Stimulated activated naive CD8-positive, alpha-beta T cell treated with anti-CD3 and anti-CD28 coated beads, Interleukin-15, amount 100 ng/mL, for 72 hours (primary cell): ENCODE measurements around the gene VPS13C.
A peak's percentile ranks its signal among the peaks of the same experiment; 100 is the strongest.

Experiments used
- ATAC-seq: fragments of 150-1000 bp; cut with Tn5 transposase; 2 replicates; pipeline ENCODE4 v1.10.0; 2021; ENCODE audit warnings: mild to moderate bottlenecking, moderate library complexity
- DNase-seq, 2 donors: peaks; one replicate each; pipeline ENCODE4 v3.0.0; 2021 to 2022
- H3K27ac Mint-ChIP-seq, 2 donors: one replicate each; pipeline ENCODE4 v1.8.0; 2022; ENCODE audit warnings: mild to moderate bottlenecking in 2 of 2, mixed read lengths in 2 of 2, moderate library complexity in 2 of 2
- H3K27me3 Mint-ChIP-seq: one replicate; pipeline ENCODE4 v1.8.0; 2022; ENCODE audit warnings: mixed read lengths
- H3K4me1 Mint-ChIP-seq: one replicate; pipeline ENCODE4 v1.8.0; 2022; ENCODE audit warnings: mild to moderate bottlenecking, mixed read lengths
- H3K4me3 Mint-ChIP-seq, 2 donors: one replicate each; pipeline ENCODE4 v1.8.0; 2022; ENCODE audit warnings: mild to moderate bottlenecking in 2 of 2, mixed read lengths in 2 of 2, moderate library complexity in 1 of 2
- H3K9me3 Mint-ChIP-seq, 2 donors: one replicate each; pipeline ENCODE4 v1.8.0; 2022; ENCODE audit warnings: mixed read lengths in 2 of 2

VPS13C gene

DNA sequence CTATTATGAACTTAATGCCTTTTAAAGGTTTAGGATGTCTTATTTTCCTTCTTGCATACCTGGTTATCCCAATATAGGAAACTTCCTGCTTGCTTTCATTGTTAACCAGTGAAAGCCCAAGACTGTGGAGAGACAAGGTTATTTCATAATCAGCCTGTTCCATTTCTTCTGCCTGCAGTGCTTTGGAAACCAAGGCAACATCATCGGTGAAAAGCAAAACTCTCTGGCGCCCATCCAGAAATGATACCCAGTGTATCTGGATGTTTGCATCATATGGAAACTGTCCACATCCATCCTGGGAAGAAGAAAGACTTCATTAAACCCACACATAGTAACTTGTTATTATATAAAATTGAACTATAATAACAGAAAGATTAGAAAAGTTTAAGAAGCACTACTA, 170.1 kb downstream of the VPS13C start:
- no peak overlapping the region for H3K4me3 Mint-ChIP-seq
- H3K9me3 Mint-ChIP-seq, result peaks cover 17 to 25% of the 10 kb centered on the region in 2 donors
- DNase-seq, result no peak
- H3K27ac Mint-ChIP-seq, result no peak overlapping the region
- no peaks in the 10 kb centered on the region for H3K27me3 Mint-ChIP-seq
- ATAC-seq, result no peak
- peaks cover 12% of the 10 kb centered on the region for H3K4me1 Mint-ChIP-seq

DNA sequence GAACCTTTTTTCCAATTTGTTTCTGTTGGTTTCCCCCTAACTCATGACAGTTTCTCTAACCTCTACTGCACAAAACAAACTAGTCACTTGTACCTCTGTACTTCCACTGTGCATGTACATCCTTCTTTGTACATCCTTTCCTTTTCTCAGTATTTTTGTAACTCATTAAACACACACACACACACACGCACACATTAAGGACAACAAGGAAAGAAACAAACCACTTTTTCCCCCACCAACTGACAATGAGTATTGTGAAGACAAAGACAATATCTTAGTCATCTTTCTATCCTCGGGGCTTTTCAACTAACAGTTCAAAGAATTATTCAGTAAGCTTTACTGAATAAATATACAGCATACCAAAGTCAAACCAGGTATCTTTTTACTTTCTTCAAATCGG, 170.5 kb downstream of the VPS13C start:
- Mint-ChIP-seq H3K27ac (peak overlapping the region in 1 of 2 donors; percentile 77), H3K4me3 (no peak overlapping the region), H3K4me1 (peaks cover 12% of the 10 kb centered on the region), H3K27me3 (no peaks in the 10 kb centered on the region), H3K9me3 (peaks cover 13 to 21% of the 10 kb centered on the region in 2 donors)
- ATAC-seq (peak; percentile 64), DNase-seq (no peak)

DNA sequence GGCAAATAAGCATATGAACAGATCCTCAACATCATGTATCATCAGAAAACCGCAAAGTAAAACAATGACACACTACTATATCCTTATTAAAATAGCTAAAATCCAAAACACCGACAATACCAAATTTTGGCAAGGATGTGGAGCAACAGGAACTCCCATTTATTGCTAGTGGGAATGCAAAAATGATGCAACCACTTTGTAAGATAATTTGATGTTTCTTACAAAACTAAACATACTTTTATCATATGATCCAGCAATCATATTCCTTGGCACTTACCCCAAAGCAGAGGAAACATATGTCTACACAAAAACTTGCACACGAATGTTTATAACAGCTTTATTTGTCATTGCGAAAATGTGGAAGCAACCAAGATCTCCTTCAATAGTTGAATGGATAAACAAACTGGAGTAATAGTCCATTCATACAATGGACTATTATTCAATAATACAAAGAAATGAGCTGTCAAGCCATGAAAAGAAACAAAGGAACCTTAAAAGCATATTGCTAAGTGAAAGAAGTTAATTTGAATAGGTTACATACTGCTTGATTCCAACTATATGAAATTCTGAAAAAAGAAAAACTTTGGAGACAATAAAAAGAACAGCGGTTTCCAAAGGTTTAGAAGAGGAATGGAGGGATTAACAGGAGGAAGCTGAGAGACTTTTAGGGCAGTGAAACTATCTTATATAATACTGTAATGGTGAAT, 172.0 kb downstream of the VPS13C start:
- no peak overlapping the region for H3K27ac Mint-ChIP-seq
- DNase-seq (no peak), ATAC-seq (no peak)
- H3K27me3 Mint-ChIP-seq, result no peaks in the 10 kb centered on the region
- H3K9me3 Mint-ChIP-seq, result peaks cover 7 to 11% of the 10 kb centered on the region in 2 donors
- no peak overlapping the region for H3K4me3 Mint-ChIP-seq
- peaks cover 12% of the 10 kb centered on the region for H3K4me1 Mint-ChIP-seq

DNA sequence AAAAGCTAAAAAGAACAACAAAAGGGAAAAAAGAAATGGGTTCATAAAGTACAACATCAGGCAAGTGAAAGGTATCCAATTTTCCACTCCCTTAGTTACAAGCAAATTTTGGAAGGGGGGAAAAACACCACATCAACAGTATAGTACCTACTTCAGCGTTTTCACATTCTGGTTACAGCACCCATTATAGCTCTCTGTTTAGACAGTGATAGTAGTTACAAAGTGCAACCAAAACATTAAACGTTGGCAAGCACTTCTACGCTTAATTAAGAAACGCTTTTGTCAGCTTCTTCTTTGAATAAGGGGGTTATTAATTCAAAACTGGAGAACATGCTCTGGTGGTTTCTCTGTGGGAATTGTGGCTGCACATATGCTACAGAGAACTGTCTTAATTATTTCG, 180.2 kb downstream of the VPS13C start:
- Mint-ChIP-seq H3K9me3 (no peaks in the 10 kb centered on the region), H3K4me3 (no peak overlapping the region), H3K4me1 (no peaks in the 10 kb centered on the region), H3K27me3 (no peaks in the 10 kb centered on the region), H3K27ac (no peak overlapping the region)
- DNase-seq (no peak), ATAC-seq (no peak)

DNA sequence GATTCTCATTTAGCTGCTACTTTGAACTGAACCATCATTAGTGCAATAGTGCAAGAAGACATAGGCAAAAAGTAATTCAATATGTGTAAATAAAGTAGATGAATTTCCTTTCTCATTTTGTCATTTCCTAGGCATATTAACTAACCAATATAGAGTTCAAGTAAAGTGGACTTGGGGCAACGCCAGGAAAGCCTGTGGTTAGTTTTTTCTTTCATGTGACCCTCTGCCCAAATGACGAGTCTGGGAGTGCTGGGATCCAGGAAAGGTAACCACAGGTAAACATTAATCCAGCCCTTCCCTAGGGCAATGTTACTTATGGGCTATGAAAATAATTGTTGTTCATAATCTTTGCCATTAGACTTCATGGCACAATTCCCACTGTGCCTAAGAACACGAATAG, 181.0 kb downstream of the VPS13C start:
- Mint-ChIP-seq H3K9me3 (no peaks in the 10 kb centered on the region), H3K4me3 (no peak overlapping the region), H3K27me3 (no peaks in the 10 kb centered on the region), H3K27ac (no peak overlapping the region), H3K4me1 (no peaks in the 10 kb centered on the region)
- no peak for ATAC-seq
- no peak for DNase-seq

DNA sequence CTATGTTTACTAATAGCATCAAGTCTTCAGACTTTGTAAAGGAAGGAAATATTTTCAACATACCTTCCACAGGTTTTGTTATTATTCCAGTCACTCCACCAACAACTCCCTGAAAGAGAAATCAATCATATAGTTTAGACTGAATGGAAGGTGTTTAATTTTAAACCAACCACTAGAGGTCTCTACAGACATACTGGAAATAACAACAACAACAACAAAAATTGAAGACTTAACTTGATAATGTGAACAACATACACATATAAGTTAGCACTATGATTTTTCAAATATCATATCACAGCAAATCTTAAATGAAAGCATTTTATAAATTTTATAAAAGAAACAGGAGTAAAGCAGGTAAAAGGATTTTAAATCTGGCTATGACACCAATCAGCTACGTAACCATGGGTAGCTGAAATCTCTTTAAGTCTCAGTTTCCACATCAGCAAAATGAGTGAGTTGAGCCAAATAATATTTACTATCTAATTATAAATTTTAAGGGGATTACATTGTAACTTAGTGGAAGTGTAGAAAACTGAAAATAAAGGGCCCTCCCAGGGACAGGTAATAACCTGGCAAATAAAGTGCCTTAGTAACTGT, 188.2 kb downstream of the VPS13C start:
- H3K27ac Mint-ChIP-seq, result no peak overlapping the region
- H3K27me3 Mint-ChIP-seq, result no peaks in the 10 kb centered on the region
- H3K9me3 Mint-ChIP-seq, result no peaks in the 10 kb centered on the region
- DNase-seq (no peak), ATAC-seq (no peak)
- no peaks in the 10 kb centered on the region for H3K4me1 Mint-ChIP-seq
- H3K4me3 Mint-ChIP-seq, result no peak overlapping the region

DNA sequence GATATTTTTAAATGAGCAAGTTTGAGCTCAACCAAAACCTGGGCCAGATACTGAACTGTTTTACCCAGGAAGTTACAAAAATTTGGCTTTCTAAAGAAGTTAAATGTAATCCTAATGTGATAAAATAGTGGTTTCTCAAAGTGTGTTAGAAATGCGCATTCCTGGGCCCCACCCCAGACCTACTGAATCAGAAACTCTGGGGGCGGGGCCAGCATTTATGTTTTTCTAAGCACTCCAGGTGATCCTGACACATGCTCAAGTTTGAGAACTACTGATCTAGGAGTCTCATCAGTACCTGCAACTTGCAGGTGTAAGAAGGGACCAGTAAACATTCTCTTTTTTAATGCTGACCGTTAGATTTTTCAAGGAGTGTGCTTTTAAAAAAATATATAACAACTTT, 190.6 kb downstream of the VPS13C start:
- H3K4me3 Mint-ChIP-seq, result no peak overlapping the region
- H3K4me1 Mint-ChIP-seq, result no peaks in the 10 kb centered on the region
- H3K27me3 Mint-ChIP-seq, result no peaks in the 10 kb centered on the region
- no peak overlapping the region for H3K27ac Mint-ChIP-seq
- DNase-seq (no peak), ATAC-seq (no peak)
- H3K9me3 Mint-ChIP-seq, result no peaks in the 10 kb centered on the region

DNA sequence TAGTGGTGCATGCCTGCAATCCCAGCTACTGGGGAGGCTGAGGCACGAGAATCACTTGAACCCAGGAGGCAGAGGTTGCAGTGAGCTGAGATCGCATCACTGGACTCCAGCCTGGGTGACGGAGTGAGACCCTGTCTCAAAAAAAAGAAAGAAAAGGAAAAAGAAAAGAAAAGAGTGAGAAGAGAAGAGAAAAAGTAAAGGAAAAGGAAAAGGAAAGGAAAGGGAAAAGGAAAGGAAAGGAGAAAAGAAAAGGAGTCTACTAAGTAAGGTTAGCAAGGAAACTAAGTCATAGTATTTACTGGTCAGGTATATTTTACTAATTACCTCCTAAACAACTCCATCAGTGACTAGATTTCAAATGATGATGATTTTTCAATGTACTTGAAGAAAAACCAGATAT, 198.3 kb downstream of the VPS13C start:
- no peaks in the 10 kb centered on the region for H3K4me1 Mint-ChIP-seq
- DNase-seq, result no peak
- no peak overlapping the region for H3K27ac Mint-ChIP-seq
- no peak overlapping the region for H3K4me3 Mint-ChIP-seq
- ATAC-seq, result no peak
- no peaks in the 10 kb centered on the region for H3K9me3 Mint-ChIP-seq
- no peaks in the 10 kb centered on the region for H3K27me3 Mint-ChIP-seq

DNA sequence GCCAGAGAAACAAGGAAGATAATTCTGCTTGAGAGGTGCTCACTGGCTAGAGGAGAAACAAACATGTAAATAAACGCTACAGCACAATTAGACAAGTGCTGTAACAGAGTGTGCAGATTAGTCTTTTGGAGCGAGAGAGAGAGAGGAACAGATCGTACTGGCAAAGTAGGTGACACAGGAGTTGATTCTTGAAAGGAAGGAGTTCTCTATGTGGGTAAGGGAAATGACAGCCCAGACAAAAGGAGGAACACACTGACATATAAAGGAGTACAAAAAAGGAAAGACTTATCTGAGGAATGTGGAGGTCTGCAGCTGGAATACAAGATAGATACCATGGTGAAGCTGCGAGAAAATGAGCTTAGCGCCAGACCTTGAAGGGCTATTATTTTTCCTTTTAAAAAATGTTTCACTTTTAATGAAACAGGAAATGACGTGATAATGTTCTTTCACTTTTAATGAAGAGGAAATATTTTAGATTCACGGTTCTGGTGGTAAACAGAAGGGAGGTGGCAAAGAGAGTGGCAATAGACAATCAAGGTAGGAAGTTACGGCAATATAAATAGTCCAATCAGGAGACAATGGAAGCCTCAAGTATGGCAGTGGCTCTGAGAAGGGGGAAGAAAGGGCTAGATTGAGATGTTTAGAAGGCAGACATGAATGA, 202.9 kb downstream of the VPS13C start:
- DNase-seq, result no peak

DNA sequence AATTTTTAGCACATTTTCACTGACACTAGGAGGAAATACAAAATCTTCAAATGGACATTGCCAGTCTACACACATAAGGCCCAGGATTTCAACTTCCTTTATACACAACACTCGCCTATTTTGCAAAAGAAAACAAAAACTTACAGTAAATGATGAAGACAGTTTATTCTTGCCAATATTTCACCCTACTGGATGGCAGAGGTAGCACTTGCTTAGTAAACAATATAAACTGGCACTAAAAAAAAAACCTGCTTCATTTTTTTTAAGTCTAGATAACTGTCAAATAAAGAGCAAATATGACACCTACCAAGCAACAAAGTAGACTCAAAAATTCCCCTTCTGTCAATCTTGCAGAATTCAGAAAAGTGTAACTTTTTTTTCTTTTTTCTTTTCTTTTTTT, 204.0 kb downstream of the VPS13C start:
- no peaks in the 10 kb centered on the region for H3K9me3 Mint-ChIP-seq
- no peaks in the 10 kb centered on the region for H3K4me1 Mint-ChIP-seq
- ATAC-seq (no peak), DNase-seq (no peak)
- H3K27me3 Mint-ChIP-seq, result no peaks in the 10 kb centered on the region
- H3K4me3 Mint-ChIP-seq, result no peak overlapping the region
- H3K27ac Mint-ChIP-seq, result no peak overlapping the region

More for the DNA sequence above, 202.9 kb downstream of the VPS13C start:
- ATAC-seq, result no peak
- H3K4me3 Mint-ChIP-seq, result no peak overlapping the region
- H3K4me1 Mint-ChIP-seq, result no peaks in the 10 kb centered on the region
- H3K27me3 Mint-ChIP-seq, result no peaks in the 10 kb centered on the region
- no peak overlapping the region for H3K27ac Mint-ChIP-seq
- no peaks in the 10 kb centered on the region for H3K9me3 Mint-ChIP-seq

DNA sequence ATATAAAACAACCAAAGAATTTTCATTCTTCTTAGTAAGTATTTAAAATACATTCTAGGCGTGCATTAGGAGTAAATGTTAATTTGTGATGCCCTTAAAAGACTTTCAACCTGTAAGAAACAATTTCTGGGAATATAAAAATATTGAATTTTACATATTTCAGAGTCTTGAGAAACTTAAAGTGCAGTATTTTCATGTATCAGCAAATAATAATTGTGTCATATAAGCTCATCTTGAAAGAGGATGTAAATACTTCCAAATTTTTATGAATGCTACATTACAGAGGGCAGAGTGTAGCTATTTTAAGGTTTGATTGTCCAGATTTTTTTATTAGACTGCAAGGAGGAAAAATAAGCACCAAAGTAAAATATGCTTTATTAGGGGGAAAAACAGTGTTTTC, 207.1 kb downstream of the VPS13C start:
- H3K9me3 Mint-ChIP-seq, result no peaks in the 10 kb centered on the region
- no peak overlapping the region for H3K4me3 Mint-ChIP-seq
- H3K27ac Mint-ChIP-seq, result no peak overlapping the region
- no peaks in the 10 kb centered on the region for H3K27me3 Mint-ChIP-seq
- DNase-seq (no peak), ATAC-seq (no peak)
- H3K4me1 Mint-ChIP-seq, result no peaks in the 10 kb centered on the region

DNA sequence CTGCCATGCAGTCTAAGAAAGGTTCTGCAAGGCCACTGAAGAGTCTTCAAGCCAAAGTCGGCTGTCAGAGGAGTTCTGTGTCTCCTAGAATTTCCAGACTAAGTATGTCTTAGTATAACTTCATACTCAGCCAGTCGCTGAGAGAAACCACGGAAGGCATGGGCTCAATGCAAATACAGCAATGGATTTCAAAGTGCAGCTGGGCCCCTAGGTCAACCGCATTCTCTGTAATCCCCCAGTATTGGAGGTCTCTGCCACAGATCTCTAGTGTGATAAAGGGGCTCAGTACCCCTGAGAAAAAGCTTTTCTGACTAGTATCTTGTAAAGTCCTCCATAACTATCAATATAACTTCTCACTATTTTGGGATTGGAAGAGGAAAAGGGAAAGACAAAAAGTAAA, 208.3 kb downstream of the VPS13C start:
- Mint-ChIP-seq H3K4me1 (no peaks in the 10 kb centered on the region), H3K27me3 (no peaks in the 10 kb centered on the region), H3K4me3 (no peak overlapping the region), H3K9me3 (no peaks in the 10 kb centered on the region), H3K27ac (peak overlapping the region in 1 of 2 donors; percentile 16)
- ATAC-seq (no peak), DNase-seq (no peak)

DNA sequence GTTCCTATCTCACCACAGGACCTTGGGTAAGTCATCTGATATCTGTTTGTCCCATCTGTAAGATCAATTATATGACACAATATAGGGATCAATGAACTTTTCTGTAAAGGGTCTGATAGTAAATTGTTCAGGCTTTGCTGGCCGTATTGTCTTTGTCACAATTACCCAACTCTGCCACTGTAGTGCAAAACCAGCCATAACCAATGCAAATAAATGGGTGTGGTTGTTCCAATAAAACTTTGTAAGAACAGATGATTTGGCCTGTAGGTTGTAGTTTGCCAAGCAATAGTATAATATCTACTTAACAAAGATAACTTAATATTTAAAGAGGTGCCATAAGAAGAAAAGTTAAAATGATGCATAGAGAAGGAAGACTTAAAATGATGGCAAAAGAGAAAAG, 210.8 kb downstream of the VPS13C start:
- ATAC-seq, result no peak

DNA sequence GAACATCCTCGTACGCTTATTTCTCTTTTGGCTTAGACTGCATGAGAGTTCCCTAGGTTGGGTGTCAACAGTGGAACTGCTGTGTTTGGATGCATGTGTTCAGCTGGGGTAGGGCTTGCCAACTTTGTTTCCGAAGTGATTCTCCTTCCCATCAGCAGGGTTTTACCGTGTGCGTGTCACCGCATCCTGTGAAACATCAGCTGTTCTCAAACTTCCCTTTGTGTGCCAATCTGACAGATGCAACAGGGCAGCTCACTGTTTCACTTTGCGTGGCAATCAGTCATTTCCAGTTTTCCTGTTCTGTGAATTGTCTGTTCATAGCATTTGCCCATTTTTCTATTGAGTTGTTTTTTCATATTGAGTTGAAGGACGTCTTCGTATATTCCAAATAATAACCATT, 218.8 kb downstream of the VPS13C start:
- H3K27ac Mint-ChIP-seq, result peak overlapping the region in 1 of 2 donors; percentile 10
- no peak overlapping the region for H3K4me3 Mint-ChIP-seq
- DNase-seq (no peak), ATAC-seq (no peak)
- H3K27me3 Mint-ChIP-seq, result peaks cover 42% of the 10 kb centered on the region
- H3K9me3 Mint-ChIP-seq, result no peaks in the 10 kb centered on the region
- no peaks in the 10 kb centered on the region for H3K4me1 Mint-ChIP-seq

More for the DNA sequence above, 210.8 kb downstream of the VPS13C start:
- H3K27ac Mint-ChIP-seq, result no peak overlapping the region
- H3K4me1 Mint-ChIP-seq, result no peaks in the 10 kb centered on the region
- no peaks in the 10 kb centered on the region for H3K27me3 Mint-ChIP-seq
- H3K9me3 Mint-ChIP-seq, result no peaks in the 10 kb centered on the region
- no peak overlapping the region for H3K4me3 Mint-ChIP-seq
- DNase-seq, result no peak

DNA sequence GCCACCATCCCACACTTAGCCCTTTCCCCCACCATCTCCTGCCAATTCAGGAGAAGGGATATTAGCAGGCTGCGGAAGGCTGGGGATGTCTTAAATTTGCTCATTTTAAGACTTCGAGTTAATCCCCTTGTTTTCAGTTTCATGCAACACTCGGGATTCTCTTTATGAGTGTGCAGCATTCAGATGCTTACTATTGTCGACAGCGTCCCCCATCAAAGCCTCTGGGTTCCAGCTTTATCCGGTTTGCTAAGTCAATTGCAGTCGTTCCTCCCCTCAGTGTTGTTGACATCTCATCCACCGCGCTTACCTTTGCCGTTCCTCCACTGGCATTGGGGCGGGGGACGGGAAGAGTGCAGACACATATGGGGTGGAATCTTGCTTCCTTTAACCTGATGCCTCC, 220.2 kb downstream of the VPS13C start:
- Mint-ChIP-seq H3K4me3 (no peak overlapping the region), H3K4me1 (no peaks in the 10 kb centered on the region), H3K9me3 (no peaks in the 10 kb centered on the region), H3K27me3 (peaks cover 42% of the 10 kb centered on the region), H3K27ac (no peak overlapping the region)
- ATAC-seq (no peak), DNase-seq (no peak)

DNA sequence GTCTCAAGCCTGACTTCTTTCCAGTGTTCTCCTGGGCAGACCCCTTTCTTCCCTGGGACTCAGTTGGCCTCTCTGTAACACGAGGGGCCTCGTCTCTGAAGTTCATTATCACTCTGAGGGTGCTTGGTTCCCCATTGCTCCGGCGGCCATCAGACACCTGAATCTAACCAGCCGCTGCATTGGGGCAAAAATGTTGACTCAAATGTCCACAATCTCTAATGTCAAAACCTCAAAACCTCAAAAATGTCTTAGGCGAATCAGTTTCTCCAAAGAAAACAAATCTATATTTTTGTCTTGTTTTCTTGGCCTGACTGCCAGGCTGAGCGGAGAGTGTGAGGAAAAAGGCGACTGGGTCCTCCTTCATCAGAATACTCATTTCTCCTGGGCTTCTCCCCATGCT, 220.7 kb downstream of the VPS13C start:
- H3K9me3 Mint-ChIP-seq, result no peaks in the 10 kb centered on the region
- DNase-seq (no peak), ATAC-seq (no peak)
- H3K4me1 Mint-ChIP-seq, result no peaks in the 10 kb centered on the region
- H3K4me3 Mint-ChIP-seq, result no peak overlapping the region
- H3K27me3 Mint-ChIP-seq, result peaks cover 48% of the 10 kb centered on the region
- no peak overlapping the region for H3K27ac Mint-ChIP-seq
